Testis (tissue), 3 donors: ENCODE data around the gene CALU. TPM values are rescaled to one million over a fixed set of nuclear protein-coding genes. Genes with fewer than 3 reads are reported as not detected.

ENCODE experiments used
- DNase-seq: peaks from one replicate; pipeline ENCODE4 v3.0.0-alpha.2; 2019
- H3K27ac ChIP-seq, 2 donors: fragments of 200-600 bp; sonication (generic); one replicate each; pipeline ENCODE4 v1.5.1; 2019
- H3K27me3 ChIP-seq: fragments of 200-600 bp; sonication (generic); one replicate; pipeline ENCODE4 v1.5.1; 2019
- H3K36me3 ChIP-seq: fragments of 200-600 bp; sonication (generic); one replicate; pipeline ENCODE4 v1.5.1; 2017; ENCODE audit warnings: low read depth; ENCODE audit errors: missing control alignments
- H3K4me1 ChIP-seq: fragments of 200-600 bp; sonication (generic); one replicate; pipeline ENCODE4 v1.5.1; 2019
- H3K4me3 ChIP-seq, 2 donors: fragments of 200-600 bp; sonication (generic); one replicate each; pipeline ENCODE4 v1.5.1; 2017 to 2019
- H3K9me3 ChIP-seq: fragments of 200-600 bp; sonication (generic); one replicate; pipeline ENCODE4 v1.5.1; 2017
- POLR2A ChIP-seq: fragments of 450-650 bp; IDR thresholded peaks from one replicate; pipeline ENCODE4 v1.6.1; 2017; ENCODE audit warnings: antibody characterized with exemption, mild to moderate bottlenecking, moderate library complexity
- WGBS, 2 donors: methylation state at CpG; one replicate each; pipeline ENCODE4 v1.1.5; 2018; 5-methylcytosine and 5-hydroxymethylcytosine counted together
- intact Hi-C: fragments of 100-400 bp; cut with DNase I; formaldehyde crosslinking; loops from one replicate; pipeline ENCODE4 v1.15.1; 2023; ENCODE audit warnings: low total_unique reads
- polyA plus RNA-seq: library from polyadenylated mRNA; stranded (reverse); fragments of 350-450 nt; fragmentation: Illumina TruSeq; extraction: RNeasy Lipid Tissue Mini Kit (QIAGEN cat#74804); gene quantifications from one replicate; pipeline ENCODE4 v1.2.3, GENCODE V29; 2014; ENCODE audit warnings: low read depth, low replicate concordance; ENCODE audit not compliant: insufficient read depth
- total RNA-seq, 2 donors: library from RNA; depleted of rRNA; stranded (reverse); fragments of >200 nt; gene quantifications; one replicate each; pipeline ENCODE4 v1.2.3, GENCODE V29; 2016
- TF ChIP-seq, protein P1 (sequence below), 3 experiments: fragments of 450-650 bp in 2 of 3; fragments of 200-600 bp in 1 of 3; sonication (generic) in 1 of 3; IDR thresholded peaks; one replicate each; pipeline ENCODE4 v1.5.1; 2016 to 2019; ENCODE audit warnings: antibody characterized with exemption in 3 of 3, mild to moderate bottlenecking in 2 of 3, moderate library complexity in 1 of 3

The CALU gene
- total and polyA plus RNA-seq, 3 donors from 2014 or later: 63.2 to 81.4 (median 63.4) TPM

DNA sequence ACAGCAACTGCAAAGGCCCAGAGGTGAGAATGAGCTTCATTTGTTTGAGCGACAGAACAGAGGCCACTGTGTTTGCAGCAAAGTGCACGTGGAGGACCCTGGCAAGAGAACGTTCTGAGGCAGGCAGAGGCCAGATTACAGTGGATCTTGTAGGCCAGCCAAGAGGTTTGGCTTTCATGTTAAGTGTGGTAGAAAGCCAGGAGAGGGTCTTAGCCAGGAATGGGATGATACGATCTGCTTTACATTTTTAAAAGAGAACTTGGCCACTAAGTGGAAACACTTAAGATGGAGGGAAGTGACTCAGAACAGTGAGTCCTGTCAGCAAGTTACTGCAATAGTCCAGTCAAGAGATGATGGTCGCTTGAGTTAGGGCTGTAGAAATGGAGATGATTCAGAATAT, 57.2 kb downstream of the CALU start:
- 50 to 60% methylated on average over 5 of the region's 5 CpGs for WGBS, 2 donors

DNA sequence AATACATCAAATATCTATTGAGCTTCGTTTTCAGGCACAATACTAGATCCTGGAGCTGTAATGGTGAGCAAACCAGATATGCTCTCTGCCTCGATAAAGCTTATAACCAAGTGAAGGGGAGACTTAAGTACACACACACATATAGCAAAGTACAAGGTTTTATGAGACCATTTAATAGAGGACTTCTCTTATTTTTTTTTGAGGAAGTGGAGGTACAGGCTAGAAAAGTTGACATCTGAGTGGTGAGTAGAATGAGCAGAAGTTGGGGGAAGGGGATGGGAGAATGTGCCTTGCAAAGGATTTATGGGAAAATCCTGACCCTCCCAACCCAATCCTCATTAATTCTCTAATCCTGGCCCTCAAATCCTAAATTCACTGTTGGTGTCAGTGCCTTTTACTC, 60.3 kb downstream of the CALU start:
- Histone ChIP-seq H3K4me3 (no peak overlapping the region), H3K9me3 (no peaks in the 10 kb centered on the region), H3K27me3 (no peaks in the 10 kb centered on the region), H3K4me1 (no peaks in the 10 kb centered on the region), H3K27ac (no peak overlapping the region), H3K36me3 (no peaks in the 10 kb centered on the region)
- TF ChIP-seq POLR2A: no peak
- TF ChIP-seq, protein P1, sequence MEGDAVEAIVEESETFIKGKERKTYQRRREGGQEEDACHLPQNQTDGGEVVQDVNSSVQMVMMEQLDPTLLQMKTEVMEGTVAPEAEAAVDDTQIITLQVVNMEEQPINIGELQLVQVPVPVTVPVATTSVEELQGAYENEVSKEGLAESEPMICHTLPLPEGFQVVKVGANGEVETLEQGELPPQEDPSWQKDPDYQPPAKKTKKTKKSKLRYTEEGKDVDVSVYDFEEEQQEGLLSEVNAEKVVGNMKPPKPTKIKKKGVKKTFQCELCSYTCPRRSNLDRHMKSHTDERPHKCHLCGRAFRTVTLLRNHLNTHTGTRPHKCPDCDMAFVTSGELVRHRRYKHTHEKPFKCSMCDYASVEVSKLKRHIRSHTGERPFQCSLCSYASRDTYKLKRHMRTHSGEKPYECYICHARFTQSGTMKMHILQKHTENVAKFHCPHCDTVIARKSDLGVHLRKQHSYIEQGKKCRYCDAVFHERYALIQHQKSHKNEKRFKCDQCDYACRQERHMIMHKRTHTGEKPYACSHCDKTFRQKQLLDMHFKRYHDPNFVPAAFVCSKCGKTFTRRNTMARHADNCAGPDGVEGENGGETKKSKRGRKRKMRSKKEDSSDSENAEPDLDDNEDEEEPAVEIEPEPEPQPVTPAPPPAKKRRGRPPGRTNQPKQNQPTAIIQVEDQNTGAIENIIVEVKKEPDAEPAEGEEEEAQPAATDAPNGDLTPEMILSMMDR (IDR thresholded peaks at IDR 0.05): no peak
- DNase-seq: no peak
- intact Hi-C loops: no loop called here
- WGBS, 2 donors: 80 to 86% methylated on average over 2 of the region's 2 CpGs

More for the DNA sequence above, 57.2 kb downstream of the CALU start:
- Histone ChIP-seq H3K9me3 (no peaks in the 10 kb centered on the region), H3K36me3 (no peaks in the 10 kb centered on the region), H3K27me3 (no peaks in the 10 kb centered on the region), H3K4me3 (no peak overlapping the region), H3K27ac (no peak overlapping the region), H3K4me1 (peaks cover 7% of the 10 kb centered on the region)
- DNase-seq: no peak
- intact Hi-C loops: no loop called here
- TF ChIP-seq POLR2A: no peak
- TF ChIP-seq, protein P1 (IDR thresholded peaks at IDR 0.05): no peak

- intact Hi-C loops: no loop called here
- Histone ChIP-seq H3K27ac (no peak overlapping the region), H3K4me1 (no peaks in the 10 kb centered on the region), H3K4me3 (no peak overlapping the region), H3K36me3 (no peaks in the 10 kb centered on the region), H3K9me3 (no peaks in the 10 kb centered on the region), H3K27me3 (no peaks in the 10 kb centered on the region)
- TF ChIP-seq, protein P1 (IDR thresholded peaks at IDR 0.05): no peak
- no peak for DNase-seq
- WGBS, 2 donors: 90 to 94% methylated on average over 3 of the region's 3 CpGs
These were observed 61.4 kb downstream of the CALU start for GRCh38 chr7:128800567-128800966.

- Histone ChIP-seq H3K4me3 (no peak overlapping the region), H3K4me1 (no peaks in the 10 kb centered on the region), H3K9me3 (no peaks in the 10 kb centered on the region), H3K27ac (no peak overlapping the region), H3K36me3 (no peaks in the 10 kb centered on the region), H3K27me3 (no peaks in the 10 kb centered on the region)
- DNase-seq: no peak
- WGBS, 2 donors: 96 to 98% methylated on average over 9 of the region's 9 CpGs
- intact Hi-C loops: no loop called here
- TF ChIP-seq POLR2A: no peak
- TF ChIP-seq, protein P1 (IDR thresholded peaks at IDR 0.05): no peak
These were observed 61.8 kb downstream of the CALU start for GRCh38 chr7:128801003-128801402.

GRCh38 chr7:128801667-128802418, 62.7 kb downstream of the CALU start:
- intact Hi-C loops: no loop called here
- Histone ChIP-seq H3K36me3 (no peaks in the 10 kb centered on the region), H3K27me3 (no peaks in the 10 kb centered on the region), H3K4me3 (no peak overlapping the region), H3K27ac (no peak overlapping the region), H3K4me1 (no peaks in the 10 kb centered on the region), H3K9me3 (no peaks in the 10 kb centered on the region)
- WGBS, 2 donors: 96 to 98% methylated on average over 2 of the region's 2 CpGs
- DNase-seq: no peak
- TF ChIP-seq, protein P1 (IDR thresholded peaks at IDR 0.05): no peak
- TF ChIP-seq POLR2A: no peak
